Measurements from ENCODE around the gene LRRC30.

- TF ChIP-seq CTCF (IDR thresholded peaks at IDR 0.05 in 4 of 5, conservative IDR thresholded peaks at IDR 0.05 in 1 of 5): no peak
- no peak for TF ChIP-seq POLR2A (IDR thresholded peaks at IDR 0.05)
Observed at GRCh38 chr18:7242926-7243325, 12.0 kb downstream of the LRRC30 start.
